Measurements from ENCODE around the gene TEKT2. TPM values are rescaled to one million over a fixed set of nuclear protein-coding genes. Genes with fewer than 3 reads are reported as not detected.

TEKT2 gene
- total and polyA plus RNA-seq, 2 of the 8 experiments (the other 6 are each of a cell fraction or from before 2014, with no cell fraction given) = 1.6 to 1.7 TPM

GRCh38 chr1:36108314-36108713, 24.4 kb downstream of the TEKT2 start:
- Histone ChIP-seq H3K4me3 (ENCODE audit: extremely low read depth in 1 of 4, insufficient read depth in 2 of 4, low read depth in 3 of 4, low read length in 4 of 4) (no peak overlapping the region), H2BK15ac (ENCODE audit: low read length) (no peak overlapping the region), H4K20me1 (replicated peaks in 1 of 2; ENCODE audit: control insufficient read depth in 1 of 2, insufficient read depth in 2 of 2, low read length in 2 of 2) (no peaks in the 10 kb centered on the region), H3K79me2 (ENCODE audit: control insufficient read depth in 1 of 2, insufficient read depth in 2 of 2, low read length in 2 of 2) (no peaks in the 10 kb centered on the region), H4K5ac (ENCODE audit: insufficient read length, low read depth, low read length) (no peak overlapping the region), H3K4ac (replicated peaks; ENCODE audit: insufficient read length, low read depth, low read length) (no peak overlapping the region), H2BK12ac (ENCODE audit: low read depth, low read length) (no peak overlapping the region), H3K14ac (ENCODE audit: insufficient read length) (no peak overlapping the region), H3K4me2 (ENCODE audit: insufficient read depth in 1 of 2, low read depth in 2 of 2, low read length in 2 of 2) (no peak overlapping the region), H3K79me1 (ENCODE audit: low read depth, low read length) (no peaks in the 10 kb centered on the region), H3K27ac (ENCODE audit: low read depth, low read length) (no peak overlapping the region), H4K91ac (replicated peaks; ENCODE audit: insufficient read length, low read length) (no peak overlapping the region), H3K9ac (replicated peaks in 1 of 4; ENCODE audit: extremely low read depth in 1 of 4, low read depth in 3 of 4, low read length in 3 of 4) (no peak overlapping the region), H4K8ac (ENCODE audit: extremely low read depth, insufficient read depth, low read length) (no peak overlapping the region), H2BK5ac (ENCODE audit: low read depth, low read length) (no peak overlapping the region), H3K23me2 (ENCODE audit: low read depth, low read length) (no peaks in the 10 kb centered on the region), H3K4me1 (replicated peaks in 1 of 4; ENCODE audit: control insufficient read depth in 3 of 4, insufficient read depth in 4 of 4, low read length in 3 of 4) (no peaks in the 10 kb centered on the region), H3K18ac (ENCODE audit: extremely low read depth, low read length) (no peak overlapping the region), H3K9me3 (ENCODE audit: insufficient read depth in 2 of 2, low read depth in 1 of 2, low read length in 1 of 2) (no peaks in the 10 kb centered on the region), H2AK5ac (ENCODE audit: low read depth, low read length) (no peak overlapping the region), H3K36me3 (ENCODE audit: control insufficient read depth in 2 of 4, insufficient read depth in 4 of 4, low read length in 3 of 4) (no peaks in the 10 kb centered on the region), H3K23ac (ENCODE audit: insufficient read length) (no peak overlapping the region), H2BK120ac (replicated peaks; ENCODE audit: low read depth, low read length) (no peak overlapping the region), H3K56ac (replicated peaks; ENCODE audit: insufficient read length, low read depth, low read length) (no peak overlapping the region), H3K27me3 (replicated peaks in 1 of 4; ENCODE audit: control insufficient read depth in 3 of 4, extremely low read depth in 1 of 4, insufficient read depth in 3 of 4, low read length in 3 of 4) (no peaks in the 10 kb centered on the region), H2BK20ac (ENCODE audit: low read length) (no peak overlapping the region), H2AFZ (ENCODE audit: low read length) (no peak overlapping the region)
- CTCF ChIA-PET (ENCODE audit: partially characterized antibody) = interaction anchor here (0.5 to 32.6 kb wide), 4 partner anchors 9 to 83 kb away, joined by 5 to 738 read pairs (median 40); no protein-coding TSS in a partner anchor
- FAIRE-seq = no peak
- WGBS, 2 experiments (ENCODE audit: extremely low coverage in 1 of 2, insufficient coverage in 1 of 2, insufficient read length in 1 of 2, insufficient replicate concordance in 2 of 2, low coverage in 1 of 2, low lambda C conversion rate in 2 of 2, missing lambda C conversion rate in 1 of 2) = 94% methylated on average over 13 of the region's 14 CpGs; no CpG with 5 or more reads in 1 of the 2 experiments
- POLR2A ChIA-PET (ENCODE audit: partially characterized antibody) = interaction anchor here (0.7 kb wide), 1 partner anchor 71 kb away, joined by 3 read pairs; no protein-coding TSS in a partner anchor
- DNase-seq (ENCODE audit: low read depth in 1 of 2, low spot score in 2 of 2) = no peak
- TF ChIP-seq SUZ12 (IDR thresholded peaks at IDR 0.05; ENCODE audit: low read length) = no peak
- TF ChIP-seq CTCF (IDR thresholded peaks at IDR 0.05; ENCODE audit: control extremely low read depth in 1 of 3, insufficient read depth in 1 of 3, low read depth in 1 of 3, low read length in 3 of 3) = no peak
- TF ChIP-seq RAD21 (IDR thresholded peaks at IDR 0.05 in 1 of 2, conservative IDR thresholded peaks at IDR 0.05 in 1 of 2; ENCODE audit: low read depth in 2 of 2, low read length in 2 of 2) = no peak
- no peak for TF ChIP-seq SP1 (IDR thresholded peaks at IDR 0.05; ENCODE audit: low read depth, low read length)
- no peak for TF ChIP-seq CHD2 (IDR thresholded peaks at IDR 0.05; ENCODE audit: low read length)
- no peak for TF ChIP-seq POU5F1 (IDR thresholded peaks at IDR 0.05; ENCODE audit: low read depth, low read length)
- no peak for TF ChIP-seq RNF2 (IDR thresholded peaks at IDR 0.05; ENCODE audit: borderline replicate concordance, low read depth, low read length, missing control alignments, poor library complexity, severe bottlenecking)
- TF ChIP-seq JUN (IDR thresholded peaks at IDR 0.05; ENCODE audit: low read depth, low read length) = no peak
- TF ChIP-seq TAF7 (optimal IDR thresholded peaks at IDR 0.05; ENCODE audit: borderline replicate concordance, low read depth, low read length) = no peak
- no peak for TF ChIP-seq SP4 (IDR thresholded peaks at IDR 0.05; ENCODE audit: low read length)
- no peak for TF ChIP-seq CBX5 (IDR thresholded peaks at IDR 0.05; ENCODE audit: low read depth, low read length)
